RPMI7951 (cell line): ENCODE measurements around the gene BTN3A1. TPM values are rescaled to one million over a fixed set of nuclear protein-coding genes. Genes with fewer than 3 reads are reported as not detected.
"Not testable (repeated sequence)": the region's sequence is repeated elsewhere in the genome, so short reads cannot be mapped to it uniquely, and the experiment has no call there.

ENCODE experiments used
- DNase-seq: peaks from one replicate; pipeline ENCODE4 v3.0.0-alpha.2; 2012; ENCODE audit warnings: low read depth
- total RNA-seq: library from RNA; depleted of rRNA; stranded (reverse); fragments of >200 nt; shearing (Covaris generic); gene quantifications from 2 replicates; pipeline ENCODE4 v1.2.3, GENCODE V29; 2014; rRNA removed

Gene BTN3A1
- total RNA-seq, 1 experiment from 2014 or later: 22.3 TPM

DNA sequence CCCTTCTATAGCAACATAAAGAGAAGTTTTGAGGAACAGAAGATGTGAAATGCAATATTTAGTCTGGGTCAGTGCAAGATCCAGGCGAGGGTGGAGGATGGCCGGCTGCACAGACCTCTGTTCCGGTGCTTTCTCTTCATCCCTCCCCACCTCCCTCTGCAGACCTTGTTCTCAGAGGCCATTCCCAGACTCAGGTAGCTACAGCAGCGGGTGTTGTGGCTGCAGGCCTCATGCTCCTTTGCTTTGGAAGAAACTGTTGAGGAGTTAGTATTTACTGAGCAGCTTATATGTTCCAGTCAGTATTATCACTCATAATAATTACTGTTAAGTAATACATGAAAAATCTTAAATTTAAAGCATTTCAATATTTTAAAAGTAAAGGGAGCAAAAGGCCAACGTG, 39.9 kb downstream of the BTN3A1 start:
- DNase-seq: no peak

DNA sequence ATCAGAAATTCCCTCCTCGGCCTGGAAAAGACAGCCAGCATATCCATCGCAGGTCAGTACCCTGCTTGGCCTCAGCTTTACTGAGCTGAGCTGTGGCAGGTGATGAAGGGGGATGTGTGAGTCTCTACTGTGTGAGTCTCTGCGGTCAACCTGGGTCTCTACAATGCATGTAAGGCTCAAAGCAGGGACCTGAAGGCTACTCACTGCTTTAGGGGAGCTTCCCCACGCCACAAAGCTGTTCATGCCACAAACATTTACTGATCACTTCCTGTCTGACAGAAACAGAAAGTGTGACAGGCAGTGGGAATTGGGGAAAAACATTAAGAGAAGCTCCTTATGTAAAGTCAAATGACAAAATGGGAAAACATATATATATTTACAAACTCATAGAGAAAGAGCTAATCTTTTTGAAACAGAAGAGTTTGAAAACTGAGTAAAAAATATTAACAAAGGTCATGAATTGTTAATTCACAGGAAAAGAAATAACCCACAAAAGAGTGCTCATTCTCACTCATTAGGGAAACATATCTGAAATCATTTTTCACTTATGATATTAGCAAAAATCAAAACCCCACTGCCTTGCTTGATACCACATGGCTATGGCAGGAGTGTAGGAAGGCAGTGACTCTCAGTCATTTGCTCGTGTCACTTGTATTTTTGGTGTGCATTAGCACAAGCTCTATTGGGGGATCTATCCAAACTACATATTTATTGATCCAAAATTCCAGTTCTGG, 44.0 kb downstream of the BTN3A1 start:
- DNase-seq: no peak

DNA sequence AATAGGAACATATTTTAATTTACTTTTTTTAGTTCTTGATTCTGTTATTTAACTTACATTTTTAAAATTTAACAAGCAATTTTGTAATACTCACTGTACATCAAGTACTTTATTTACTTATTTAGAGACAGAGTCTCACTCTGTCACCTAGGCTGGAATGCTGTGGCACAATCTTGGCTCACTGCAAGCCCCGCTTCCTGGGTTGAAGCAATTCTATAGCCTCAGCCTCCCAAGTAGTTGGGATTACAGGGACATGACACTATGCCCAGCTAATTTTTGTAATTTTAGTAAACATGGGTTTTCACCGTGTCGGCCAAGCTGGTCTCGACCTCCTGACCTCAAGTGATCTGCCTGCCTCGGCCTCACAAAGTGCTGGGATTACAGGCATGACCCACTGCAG, 45.2 kb downstream of the BTN3A1 start:
- no peak for DNase-seq

DNA sequence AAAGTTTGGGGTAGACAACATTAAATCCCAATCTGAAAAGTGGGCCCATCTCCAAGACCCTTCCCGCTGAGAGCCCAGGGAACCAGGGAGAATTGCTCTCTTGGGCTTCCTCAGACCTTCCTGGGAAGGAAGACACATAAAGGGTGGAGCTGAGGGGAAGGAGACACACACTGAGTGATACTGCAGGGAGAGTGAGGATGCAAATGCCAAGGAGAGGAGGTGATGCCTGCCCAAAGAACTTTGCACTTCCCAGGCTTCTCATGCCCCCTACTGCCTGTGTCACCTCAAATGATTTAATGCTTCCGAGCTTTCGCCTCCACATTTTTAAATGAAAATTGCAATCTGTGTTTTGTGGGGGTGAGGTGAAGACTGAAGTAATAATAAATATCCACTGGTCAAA, 48.2 kb downstream of the BTN3A1 start:
- DNase-seq: no peak

DNA sequence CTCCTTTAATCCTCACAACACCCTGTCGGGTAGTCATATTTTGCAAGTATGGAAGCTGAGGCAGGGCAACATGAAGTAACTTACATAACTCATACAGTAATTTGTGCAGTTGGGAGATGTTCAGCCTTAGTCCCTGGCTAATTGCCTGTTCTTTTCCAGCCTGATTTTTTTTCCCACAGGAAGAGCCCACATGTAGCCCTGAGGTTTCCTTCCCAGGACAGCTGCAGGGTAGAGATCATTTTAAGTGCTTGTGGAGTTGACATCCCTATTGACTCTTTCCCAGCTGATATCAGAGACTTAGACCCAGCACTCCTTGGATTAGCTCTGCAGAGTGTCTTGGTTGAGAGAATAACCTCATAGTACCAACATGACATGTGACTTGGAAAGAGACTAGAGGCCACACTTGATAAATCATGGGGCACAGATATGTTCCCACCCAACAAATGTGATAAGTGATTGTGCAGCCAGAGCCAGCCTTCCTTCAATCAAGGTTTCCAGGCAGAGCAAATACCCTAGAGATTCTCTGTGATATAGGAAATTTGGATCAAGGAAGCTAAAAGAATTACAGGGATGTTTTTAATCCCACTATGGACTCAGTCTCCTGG, 50.7 kb downstream of the BTN3A1 start:
- no peak for DNase-seq

DNA sequence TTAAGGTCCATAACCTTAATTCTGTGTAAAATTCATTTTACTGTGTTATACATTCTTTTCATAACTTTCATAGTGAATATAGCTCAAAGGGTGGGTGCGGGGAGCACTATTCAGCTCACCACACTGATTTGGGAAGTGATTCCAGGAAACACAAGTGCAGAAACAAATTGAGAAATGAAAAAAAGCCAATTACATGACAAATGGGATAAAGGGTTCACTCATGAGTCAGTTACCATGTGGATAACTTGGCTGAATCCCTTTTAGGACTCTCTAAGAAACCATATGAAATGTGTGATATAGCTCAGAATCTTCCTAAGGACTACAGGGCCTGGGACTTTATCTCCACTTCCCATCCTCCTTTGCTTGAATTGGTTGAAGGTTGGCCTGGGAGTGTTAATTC, 52.6 kb downstream of the BTN3A1 start:
- no peak for DNase-seq

DNA sequence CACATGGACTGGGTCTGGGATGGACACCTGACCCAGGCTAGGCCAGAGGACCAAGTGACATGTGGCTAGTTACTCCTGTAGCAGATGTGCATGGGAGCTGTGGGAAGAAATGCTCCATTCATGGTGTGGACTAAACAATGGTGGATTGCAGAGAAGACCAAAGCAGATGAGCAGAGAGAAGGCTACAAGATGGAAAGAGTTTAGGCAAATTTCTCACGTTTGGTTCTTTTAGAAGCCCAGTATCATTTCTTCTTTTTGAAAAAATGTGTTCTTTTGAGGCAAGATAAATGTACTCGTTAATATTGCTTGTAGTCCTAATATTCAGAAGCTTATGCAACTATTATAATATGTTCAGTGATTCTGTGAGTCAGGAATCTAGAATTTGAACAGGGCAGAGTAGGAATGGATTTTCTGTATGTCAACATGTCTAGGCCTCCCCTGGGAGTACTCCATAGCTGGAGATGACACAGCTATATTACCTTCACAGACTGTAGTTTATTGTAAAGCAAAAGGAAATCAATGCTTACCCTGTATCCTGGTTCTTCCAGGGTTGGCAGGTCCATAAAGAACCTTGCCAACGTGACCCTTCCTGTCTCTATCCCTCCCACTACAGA, 53.4 kb downstream of the BTN3A1 start:
- DNase-seq: no peak

DNA sequence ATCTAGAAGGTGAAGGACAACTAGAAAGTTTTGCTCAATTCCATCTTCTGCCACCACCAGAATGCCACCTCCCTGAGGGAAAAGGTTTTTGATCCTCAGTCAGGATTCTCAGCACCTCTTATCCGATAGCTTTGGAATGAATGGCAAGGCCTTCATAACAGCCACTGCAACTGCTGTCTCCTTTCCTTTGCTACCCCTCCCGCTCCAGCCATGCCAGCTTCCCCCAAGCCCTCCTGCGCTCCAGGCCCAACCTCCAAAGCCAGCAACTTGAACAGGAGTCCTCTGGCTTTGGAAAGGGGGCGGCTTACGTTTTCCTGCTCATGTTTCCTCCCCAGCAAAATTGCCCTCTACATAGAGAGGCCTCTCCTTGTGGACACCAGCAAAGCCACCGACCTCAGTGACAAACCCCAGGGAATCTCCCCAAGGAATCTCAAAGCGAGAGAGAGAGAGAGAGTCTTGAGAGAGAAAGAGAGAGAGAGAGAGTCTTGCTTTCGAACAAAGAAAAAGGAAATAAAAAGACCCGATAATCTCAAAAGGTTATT, 55.3 kb downstream of the BTN3A1 start:
- no peak for DNase-seq

DNA sequence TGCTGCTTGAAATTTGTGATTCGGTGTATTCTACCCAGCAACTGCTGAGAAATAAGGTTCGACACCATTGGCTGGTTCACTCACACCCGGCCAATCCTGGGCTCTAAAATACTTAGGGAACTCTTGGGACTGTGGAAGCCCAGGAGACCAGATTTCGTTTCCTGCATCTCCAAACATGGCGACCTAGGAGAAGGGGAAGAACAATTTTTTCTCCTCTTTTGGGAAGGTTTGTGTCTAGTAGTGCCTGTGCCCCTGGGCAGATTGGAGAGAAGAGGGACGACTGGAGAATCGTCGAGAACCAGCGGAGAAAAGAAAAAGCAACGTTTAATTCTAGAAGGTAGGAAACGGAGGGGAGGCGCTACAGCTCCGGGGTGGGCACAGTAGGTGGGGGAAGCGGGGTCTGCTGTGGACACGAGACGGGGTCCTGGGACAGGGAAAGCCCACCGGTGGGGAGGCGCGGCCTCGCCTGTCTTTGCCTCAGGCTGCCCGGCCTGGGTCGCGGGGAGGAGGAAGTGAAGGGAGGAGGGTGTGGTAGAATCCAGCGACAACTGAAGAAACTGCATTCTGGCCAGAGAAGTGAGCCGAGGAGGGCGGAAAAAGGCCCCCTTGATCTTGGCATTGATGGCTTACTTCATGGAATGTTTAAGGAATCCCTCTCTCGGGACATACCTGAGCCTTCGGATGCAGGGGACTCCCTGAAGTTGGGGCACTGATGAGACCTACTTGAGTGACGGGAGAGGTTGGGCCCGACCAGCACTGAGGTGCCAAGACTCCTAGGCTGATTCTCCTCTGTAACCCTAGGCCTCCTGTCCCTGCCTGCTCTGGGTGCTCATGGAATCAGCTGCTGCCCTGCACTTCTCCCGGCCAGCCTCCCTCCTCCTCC, 56.0 kb downstream of the BTN3A1 start, which contains the start of gene BTN2A1:
BTN2A1 (plus strand) TSS at position 150 of the 883 bp plus-strand sequence; CDS start at position 832, 682 bp downstream.
- peak; percentile 92 for DNase-seq

DNA sequence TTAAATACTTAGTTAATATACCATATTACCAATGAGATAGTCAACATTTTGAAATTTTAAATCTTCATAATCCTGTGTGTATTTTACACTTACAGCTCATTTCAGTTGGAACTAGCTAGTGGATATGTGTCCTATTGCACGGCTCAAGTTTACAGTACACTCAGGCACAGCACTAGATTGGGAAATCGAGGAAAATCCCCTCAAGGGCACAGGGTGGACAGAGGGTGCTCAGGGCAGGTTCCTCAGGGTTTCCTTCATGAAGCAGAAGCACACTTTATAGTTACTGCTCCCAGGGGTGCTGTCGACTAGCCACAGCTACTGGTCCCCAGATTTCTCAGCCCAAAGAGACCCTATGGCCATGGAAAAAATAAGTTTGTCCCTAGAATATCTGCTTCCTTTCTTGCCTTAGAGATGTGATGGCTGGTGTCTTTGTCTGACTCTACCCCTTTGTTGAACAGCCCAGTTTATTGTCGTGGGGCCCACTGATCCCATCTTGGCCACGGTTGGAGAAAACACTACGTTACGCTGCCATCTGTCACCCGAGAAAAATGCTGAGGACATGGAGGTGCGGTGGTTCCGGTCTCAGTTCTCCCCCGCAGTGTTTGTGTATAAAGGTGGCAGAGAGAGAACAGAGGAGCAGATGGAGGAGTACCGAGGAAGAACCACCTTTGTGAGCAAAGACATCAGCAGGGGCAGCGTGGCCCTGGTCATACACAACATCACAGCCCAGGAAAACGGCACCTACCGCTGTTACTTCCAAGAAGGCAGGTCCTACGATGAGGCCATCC, 57.1 kb downstream of the BTN3A1 start:
- DNase-seq: no peak

DNA sequence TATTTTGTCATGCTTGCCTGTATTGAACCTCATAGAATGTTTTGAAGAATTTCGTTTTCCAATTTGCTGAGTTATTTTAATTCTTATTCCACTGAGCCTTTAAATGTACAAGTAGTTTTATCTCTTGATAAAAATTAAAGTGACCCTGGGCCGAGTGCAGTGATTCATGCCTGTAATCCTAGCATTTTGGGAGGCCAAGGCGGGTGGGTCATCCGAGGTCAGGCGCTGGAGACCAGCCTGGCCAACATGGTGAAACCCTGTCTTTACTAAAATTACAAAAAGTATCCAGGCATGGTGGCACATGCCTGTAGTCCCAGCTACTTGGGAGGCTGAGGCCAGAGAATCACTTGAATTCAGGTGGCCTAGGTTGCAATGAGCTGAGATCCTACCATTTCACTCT, 59.3 kb downstream of the BTN3A1 start:
- not testable (repeated sequence) for DNase-seq

DNA sequence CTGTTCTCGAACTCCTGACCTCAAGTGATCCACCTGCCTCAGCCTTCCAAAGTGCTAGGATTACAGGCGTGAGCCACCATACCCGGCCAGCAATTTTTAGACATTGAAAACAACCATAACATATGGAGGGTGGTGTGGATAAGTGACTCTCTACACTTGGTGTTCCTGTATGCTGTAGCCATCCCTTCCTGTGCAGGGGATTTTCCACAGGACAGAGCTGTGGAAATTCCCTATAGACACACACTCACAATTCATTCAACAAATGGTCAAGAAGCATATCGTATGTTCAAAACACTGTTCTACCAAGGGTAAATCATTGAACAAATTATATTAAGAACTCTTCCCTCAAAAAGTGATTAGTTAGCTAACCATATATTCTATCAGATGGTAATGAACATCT, 61.9 kb downstream of the BTN3A1 start:
- no peak for DNase-seq

DNA sequence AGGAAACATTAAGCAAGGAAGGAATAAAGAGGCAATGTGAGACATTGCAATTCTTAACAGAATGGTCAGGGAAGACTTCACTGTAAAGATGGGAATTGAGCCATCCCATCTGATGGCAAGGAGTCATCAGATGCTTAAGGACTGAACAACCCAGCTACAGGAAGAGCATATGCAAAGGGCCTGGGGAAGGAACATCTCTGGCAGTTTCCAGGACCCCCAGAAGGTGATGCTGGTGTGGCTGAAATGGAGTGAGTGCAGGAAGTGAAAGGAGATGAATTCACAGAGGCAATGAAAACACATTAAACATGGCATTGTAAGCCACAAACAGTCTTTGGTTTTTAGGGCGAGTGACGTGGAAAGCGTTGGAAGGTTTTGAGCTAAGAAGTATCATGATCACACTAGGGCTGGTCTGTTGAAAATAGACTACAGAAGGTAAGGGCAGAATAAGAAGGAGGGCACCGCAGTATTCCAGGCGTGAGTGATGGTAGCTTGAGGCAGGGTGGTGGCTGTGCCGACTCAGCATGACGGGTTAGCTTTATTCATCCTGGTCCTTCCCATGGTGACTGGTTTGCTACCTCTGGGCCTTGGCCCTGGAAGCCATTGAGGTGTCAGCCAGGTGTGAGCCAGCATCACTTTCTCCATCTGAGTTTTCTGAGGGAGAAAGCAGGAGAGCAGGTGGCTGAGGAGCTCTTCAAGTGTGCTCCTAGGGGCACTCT, 62.5 kb downstream of the BTN3A1 start:
- DNase-seq: no peak

Other genes starting within 250 kb of the BTN3A1 start
- 4.8 and 6.5 TPM in 2 replicates for gene BTN3A2, start 37.1 kb upstream of the BTN3A1 start, total RNA-seq
- gene BTN2A2, start 19.2 kb upstream of the BTN3A1 start, total RNA-seq: 10.6 and 13.5 TPM in 2 replicates
- gene BTN3A3, start 38.2 kb downstream of the BTN3A1 start, total RNA-seq: 13.3 and 21.7 TPM in 2 replicates
- gene BTN2A1, start 55.7 kb downstream of the BTN3A1 start, total RNA-seq: 12.3 and 15.0 TPM in 2 replicates
- gene BTN1A1, start 98.0 kb downstream of the BTN3A1 start, total RNA-seq: not detected in 2 replicates
- 130 and 164 TPM in 2 replicates for gene HMGN4, start 136.1 kb downstream of the BTN3A1 start, total RNA-seq
- gene ABT1, start 194.7 kb downstream of the BTN3A1 start, total RNA-seq: 16.2 and 20.6 TPM in 2 replicates